ENCODE data around the gene SEZ6. TPM values are rescaled to one million over a fixed set of nuclear protein-coding genes. Genes with fewer than 3 reads are reported as not detected.

SEZ6 gene
- total RNA-seq, 1 donor from 2014 or later: not detected

- no peak overlapping the region for H3K4me3 Mint-ChIP-seq
- peaks cover 6% of the 10 kb centered on the region for H3K27me3 Mint-ChIP-seq
- POLR2A ChIA-PET: no interaction called here
- DNase-seq (no peak), ATAC-seq (ENCODE audit: low read depth) (no peak)
- H3K9me3 Mint-ChIP-seq: no peaks in the 10 kb centered on the region
- TF ChIP-seq CTCF (IDR thresholded peaks at IDR 0.05): no peak
- CTCF ChIA-PET: no interaction called here
- intact Hi-C loops (cut with micrococcal nuclease): no loop called here
- H3K27ac Mint-ChIP-seq: no peak overlapping the region
- peaks cover 2% of the 10 kb centered on the region for H3K4me1 Mint-ChIP-seq
- no peaks in the 10 kb centered on the region for H3K36me3 Mint-ChIP-seq (ENCODE audit: low read depth)
These were observed 43.8 kb upstream of the SEZ6 start for GRCh38 chr17:29049541-29050145.

GRCh38 chr17:29048440-29049368 is 42.9 kb upstream of the SEZ6 start:
- H3K4me3 Mint-ChIP-seq: no peak overlapping the region
- ChIA-PET POLR2A (no interaction called here), CTCF (no interaction called here)
- intact Hi-C loops (cut with micrococcal nuclease): no loop called here
- no peak for ATAC-seq (ENCODE audit: low read depth)
- no peak for TF ChIP-seq CTCF (IDR thresholded peaks at IDR 0.05)
- DNase-seq: no peak
- no peaks in the 10 kb centered on the region for H3K9me3 Mint-ChIP-seq
- peaks cover 6% of the 10 kb centered on the region for H3K4me1 Mint-ChIP-seq
- H3K27me3 Mint-ChIP-seq: peaks cover 6% of the 10 kb centered on the region
- no peaks in the 10 kb centered on the region for H3K36me3 Mint-ChIP-seq (ENCODE audit: low read depth)
- no peak overlapping the region for H3K27ac Mint-ChIP-seq

- Mint-ChIP-seq H3K27ac (no peak overlapping the region), H3K4me3 (no peak overlapping the region), H3K36me3 (ENCODE audit: low read depth) (no peaks in the 10 kb centered on the region), H3K4me1 (peaks cover 27% of the 10 kb centered on the region), H3K9me3 (no peaks in the 10 kb centered on the region), H3K27me3 (peaks cover 6% of the 10 kb centered on the region)
- ChIA-PET POLR2A (interaction anchor here (0.5 kb wide), 1 partner anchor 279 kb away, joined by 4 read pairs; no protein-coding TSS in a partner anchor), CTCF (no interaction called here)
- intact Hi-C loops (cut with micrococcal nuclease): no loop called here
- TF ChIP-seq CTCF (IDR thresholded peaks at IDR 0.05): no peak
- DNase-seq: no peak
- no peak for ATAC-seq (ENCODE audit: low read depth)
These were observed 40.6 kb upstream of the SEZ6 start for GRCh38 chr17:29046473-29046839.

- no peak for DNase-seq
- Mint-ChIP-seq H3K27ac (no peak overlapping the region), H3K9me3 (no peaks in the 10 kb centered on the region), H3K27me3 (peaks cover 6% of the 10 kb centered on the region), H3K36me3 (ENCODE audit: low read depth) (no peaks in the 10 kb centered on the region), H3K4me3 (no peak overlapping the region), H3K4me1 (peaks cover 27% of the 10 kb centered on the region)
- TF ChIP-seq CTCF (IDR thresholded peaks at IDR 0.05): no peak
- ChIA-PET POLR2A (no interaction called here), CTCF (no interaction called here)
- intact Hi-C loops (cut with micrococcal nuclease): no loop called here
- no peak for ATAC-seq (ENCODE audit: low read depth)
These were observed 40.1 kb upstream of the SEZ6 start for GRCh38 chr17:29045734-29046472.

- POLR2A ChIA-PET: no interaction called here
- DNase-seq (no peak), ATAC-seq (ENCODE audit: low read depth) (no peak)
- no peaks in the 10 kb centered on the region for H3K36me3 Mint-ChIP-seq (ENCODE audit: low read depth)
- TF ChIP-seq CTCF (IDR thresholded peaks at IDR 0.05): no peak
- H3K4me1 Mint-ChIP-seq: peaks cover 27% of the 10 kb centered on the region
- intact Hi-C loops (cut with micrococcal nuclease): no loop called here
- H3K9me3 Mint-ChIP-seq: no peaks in the 10 kb centered on the region
- no peak overlapping the region for H3K4me3 Mint-ChIP-seq
- H3K27ac Mint-ChIP-seq: no peak overlapping the region
- CTCF ChIA-PET: no interaction called here
- H3K27me3 Mint-ChIP-seq: peaks cover 6% of the 10 kb centered on the region
These were observed 39.2 kb upstream of the SEZ6 start for GRCh38 chr17:29045026-29045425.
